ENCODE results near the gene SLAIN2. TPM values are rescaled to one million over a fixed set of nuclear protein-coding genes. Genes with fewer than 3 reads are reported as not detected.
A peak's percentile ranks its signal among the peaks of the same experiment; 100 is the strongest.

SLAIN2 gene
- polyA plus RNA-seq, 3 donors = 13.9 to 24.1 (median 17.6) TPM

- peak overlapping the region; percentile 89 for H3K27ac ChIP-seq (ENCODE audit: low read depth in 1 of 2, low read length in 2 of 2)
- Mint-ChIP-seq H3K27me3 (ENCODE audit: low read depth in 3 of 3) (peaks cover 0 to 2% (median 1%) of the 10 kb centered on the region in 3 donors), H3K4me1 (peaks cover 42% of the 10 kb centered on the region), H3K9me3 (no peaks in the 10 kb centered on the region), H3K27ac (peak overlapping the region; percentile 94 to 99 (median 97)), H3K36me3 (peaks cover 0 to 2% of the 10 kb centered on the region in 2 donors), H3K4me3 (peak overlapping the region; percentile 88 to 96)
- peak overlapping the region; percentile 78 for H2AFZ ChIP-seq (ENCODE audit: insufficient read depth, low read depth, low read length, poor library complexity, severe bottlenecking)
- peak in 2 of 3 donors; percentile 50 to 57 for DNase-seq
- H4K20me1 ChIP-seq (ENCODE audit: insufficient read depth, low read length) = peaks cover 34% of the 10 kb centered on the region
- peaks cover 38% of the 10 kb centered on the region for H3K79me2 ChIP-seq (ENCODE audit: insufficient read depth, low read length)
- peaks cover 26 to 34% of the 10 kb centered on the region in 2 donors for H3K4me1 ChIP-seq (ENCODE audit: control insufficient read depth in 1 of 2, insufficient read depth in 2 of 2, low read length in 2 of 2)
- peak overlapping the region; percentile 83 to 87 (median 87) for H3K4me3 ChIP-seq (replicated peaks in 1 of 3; ENCODE audit: low read depth in 2 of 3, low read length in 3 of 3)
- no peaks in the 10 kb centered on the region for H3K36me3 ChIP-seq (replicated peaks in 1 of 2; ENCODE audit: control insufficient read depth in 1 of 2, insufficient read depth in 2 of 2, low read length in 2 of 2)
- 8% methylated on average over 9 of the region's 14 CpGs for WGBS (ENCODE audit: insufficient coverage)
- peak overlapping the region; percentile 79 for H3K9ac ChIP-seq (ENCODE audit: insufficient read depth, low read length, poor library complexity, severe bottlenecking)
- intact Hi-C loops (cut with micrococcal nuclease) = loop anchor here (5.0 kb wide), 1 partner anchor 73 kb away; the partner anchor contains the start of gene TEC (in 2 of the 2)
- TF ChIP-seq CTCF (IDR thresholded peaks at IDR 0.05) = no peak
- H3K27me3 ChIP-seq (ENCODE audit: control insufficient read depth in 2 of 2, insufficient read depth in 2 of 2, low read length in 2 of 2) = no peaks in the 10 kb centered on the region
- no peaks in the 10 kb centered on the region for H3K9me3 ChIP-seq (replicated peaks in 1 of 2; ENCODE audit: control insufficient read depth in 1 of 2, insufficient read depth in 1 of 2, low read length in 2 of 2)
- peak overlapping the region; percentile 86 for H3K4me2 ChIP-seq (replicated peaks; ENCODE audit: extremely low read depth, low read length, poor library complexity, severe bottlenecking)
Observed at GRCh38 chr4:48340276-48340964, 909 bp upstream of the SLAIN2 start.

- intact Hi-C loops (cut with micrococcal nuclease) = loop anchor here (5.0 kb wide), 1 partner anchor 75 kb away; the partner anchor contains the start of gene TEC (in 2 of the 2)
- Mint-ChIP-seq H3K36me3 (peaks cover 2 to 5% of the 10 kb centered on the region in 2 donors), H3K9me3 (no peaks in the 10 kb centered on the region), H3K27ac (peak overlapping the region; percentile 93 to 98 (median 95)), H3K4me1 (peaks cover 52% of the 10 kb centered on the region), H3K4me3 (peak overlapping the region; percentile 96 to 97), H3K27me3 (ENCODE audit: low read depth in 3 of 3) (peaks cover 0 to 2% (median 1%) of the 10 kb centered on the region in 3 donors)
- WGBS (ENCODE audit: insufficient coverage) = 1% methylated on average over 65 of the region's 66 CpGs
- Histone ChIP-seq H3K4me3 (replicated peaks in 1 of 3; ENCODE audit: low read depth in 2 of 3, low read length in 3 of 3) (peak overlapping the region; percentile 67 to 83 (median 71)), H3K27ac (ENCODE audit: low read depth in 1 of 2, low read length in 2 of 2) (peak overlapping the region; percentile 81 to 84), H3K4me2 (replicated peaks; ENCODE audit: extremely low read depth, low read length, poor library complexity, severe bottlenecking) (peak overlapping the region; percentile 97), H3K27me3 (ENCODE audit: control insufficient read depth in 2 of 2, insufficient read depth in 2 of 2, low read length in 2 of 2) (no peaks in the 10 kb centered on the region), H3K4me1 (ENCODE audit: control insufficient read depth in 1 of 2, insufficient read depth in 2 of 2, low read length in 2 of 2) (peaks cover 26 to 34% of the 10 kb centered on the region in 2 donors), H3K36me3 (replicated peaks in 1 of 2; ENCODE audit: control insufficient read depth in 1 of 2, insufficient read depth in 2 of 2, low read length in 2 of 2) (no peaks in the 10 kb centered on the region), H3K9ac (ENCODE audit: insufficient read depth, low read length, poor library complexity, severe bottlenecking) (peak overlapping the region; percentile 88), H3K9me3 (replicated peaks in 1 of 2; ENCODE audit: control insufficient read depth in 1 of 2, insufficient read depth in 1 of 2, low read length in 2 of 2) (no peaks in the 10 kb centered on the region), H2AFZ (ENCODE audit: insufficient read depth, low read depth, low read length, poor library complexity, severe bottlenecking) (peak overlapping the region; percentile 86), H3K79me2 (ENCODE audit: insufficient read depth, low read length) (peaks cover 54% of the 10 kb centered on the region), H4K20me1 (ENCODE audit: insufficient read depth, low read length) (peaks cover 48% of the 10 kb centered on the region)
- peak in 2 of 3 donors; percentile 27 to 54 for DNase-seq
- peak; percentile 13 for TF ChIP-seq CTCF (IDR thresholded peaks at IDR 0.05)
Observed at GRCh38 chr4:48341776-48342605, 662 bp downstream of the SLAIN2 start.
